Spleen (tissue), 11 donors: ENCODE data around the gene RCSD1. TPM values are rescaled to one million over a fixed set of nuclear protein-coding genes. Genes with fewer than 3 reads are reported as not detected.
"Not testable (repeated sequence)": the region's sequence is repeated elsewhere in the genome, so short reads cannot be mapped to it uniquely, and the experiment has no call there.

Experiments used
- DNase-seq: peaks from one replicate; pipeline ENCODE4 v3.0.0-alpha.2; 2020
- H3K27ac ChIP-seq, 8 donors: fragments of 200-600 bp; sonication (generic) in 7 of 8; 1 replicate in 4 of 8; 2 replicates in 4 of 8; pipeline versions ENCODE4 v1.5.0 to v1.8.0; 2016 to 2021; ENCODE audit warnings: inconsistent platforms in 4 of 8, mild to moderate bottlenecking in 4 of 8, moderate library complexity in 1 of 8
- H3K27me3 ChIP-seq, 7 donors: fragments of 200-600 bp; sonication (generic) in 6 of 7; replicated peaks in 1 of 7; 1 replicate in 4 of 7; 2 replicates in 3 of 7; pipeline versions ENCODE4 v1.5.0 to v1.8.0; 2016 to 2021; ENCODE audit warnings: inconsistent platforms in 3 of 7, mild to moderate bottlenecking in 1 of 7
- H3K36me3 ChIP-seq, 6 donors: fragments of 200-600 bp; sonication (generic) in 5 of 6; 1 replicate in 4 of 6; 2 replicates in 2 of 6; pipeline versions ENCODE4 v1.5.0 to v1.8.0; 2016 to 2021; ENCODE audit warnings: inconsistent platforms in 2 of 6
- H3K4me1 ChIP-seq, 6 donors: fragments of 200-600 bp; sonication (generic) in 5 of 6; 1 replicate in 3 of 6; 2 replicates in 3 of 6; pipeline versions ENCODE4 v1.5.0 to v1.8.0; 2016 to 2021; ENCODE audit warnings: inconsistent platforms in 3 of 6
- H3K4me3 ChIP-seq, 8 donors: fragments of 200-600 bp; sonication (generic) in 7 of 8; 1 replicate in 4 of 8; 2 replicates in 4 of 8; pipeline versions ENCODE4 v1.5.0 to v1.8.0; 2016 to 2021; ENCODE audit warnings: inconsistent platforms in 4 of 8, mild to moderate bottlenecking in 4 of 8, moderate library complexity in 2 of 8
- H3K9me3 ChIP-seq, 8 donors: fragments of 200-600 bp; sonication (generic) in 7 of 8; 1 replicate in 4 of 8; 2 replicates in 4 of 8; pipeline versions ENCODE4 v1.5.0 to v1.8.0; 2016 to 2021; ENCODE audit warnings: inconsistent platforms in 4 of 8
- CTCF ChIP-seq, 11 experiments: fragments of 200-600 bp in 7 of 11; fragments of 450-650 bp in 4 of 11; sonication (generic) in 4 of 11; IDR thresholded peaks in 8 of 11; conservative IDR thresholded peaks in 3 of 11; 1 replicate in 7 of 11; 2 replicates in 4 of 11; pipeline versions ENCODE4 v1.4.0 to v1.8.0; 2016 to 2021; ENCODE audit warnings: antibody characterized with exemption in 11 of 11, inconsistent platforms in 4 of 11, mild to moderate bottlenecking in 1 of 11
- POLR2A ChIP-seq, 3 donors: fragments of 450-650 bp; IDR thresholded peaks; one replicate each; pipeline ENCODE4 v1.5.1; 2017; ENCODE audit warnings: antibody characterized with exemption in 3 of 3, mild to moderate bottlenecking in 1 of 3
- POLR2AphosphoS5 ChIP-seq, 3 donors: sonication (generic); formaldehyde crosslinking; IDR thresholded peaks; one replicate each; pipeline ENCODE4 v1.5.1; 2017; ENCODE audit warnings: antibody characterized with exemption in 3 of 3
- WGBS, 5 donors: extraction: QIAGEN DNeasy Blood & Tissue Kit in 3 of 5; methylation state at CpG; one replicate each; pipeline versions ENCODE4 v1.1.5 to v1.1.7; 2013 to 2018; 5-methylcytosine and 5-hydroxymethylcytosine counted together
- intact Hi-C: fragments of 100-400 bp; cut with DNase I; formaldehyde crosslinking; loops from one replicate; pipeline ENCODE4 v1.15.0; 2023; ENCODE audit warnings: low total_unique reads
- polyA plus RNA-seq, 3 donors: library from polyadenylated mRNA; stranded (reverse); fragments of 200-250 nt; gene quantifications; one replicate each; pipeline ENCODE4 v1.2.1, GENCODE V29; 2013
- total RNA-seq, 7 donors: library from RNA; depleted of rRNA in 3 of 7; stranded (reverse); fragments of >200 nt in 3 of 7; fragmentation: NEBNext Ultra II Directional in 4 of 7; extraction: Animal tissue kit (Norgen Biotek cat#: 25700) in 4 of 7; gene quantifications; one replicate each; pipeline versions ENCODE4 v1.1.0 to v1.2.1, GENCODE V29; 2016 to 2021
- donor health status: healthy with polysubstance abuse.
- donor health status: DM: no; HTN: no; CAD: no; lungs with moderate emphysema.
- donor health status: DM: no; HTN: no; CAD: no.
- donor health status: Bipolar disorder and iron deficiency.
- donor health status: healthy.
- donor health status: DM: no; HTN: no; CAD: no.
- donor health status: DM: yes; HTN: yes; CAD: no.

Gene RCSD1
- total and polyA plus RNA-seq, 10 donors: 58.9 to 144 (median 107) TPM

GRCh38 chr1:167719715-167720421 is 89.8 kb downstream of the RCSD1 start:
- H3K9me3 ChIP-seq: not testable (repeated sequence)
- intact Hi-C loops: loop anchor here (5.0 to 10.0 kb wide), 2 partner anchors 82 to 215 kb away; partner anchors contain the start of genes DCAF6 and MPC2
- 73 to 80% (median 76%) methylated on average over 25 of the region's 25 CpGs for WGBS, 5 donors

GRCh38 chr1:167720965-167721616 is 91.1 kb downstream of the RCSD1 start:
- Histone ChIP-seq H3K9me3 (no peaks in the 10 kb centered on the region), H3K27me3 (no peaks in the 10 kb centered on the region), H3K4me3 (peak overlapping the region; percentile 75 to 98 (median 88)), H3K36me3 (no peaks in the 10 kb centered on the region), H3K27ac (peak overlapping the region; percentile 50 to 90 (median 86)), H3K4me1 (peaks cover 10 to 76% (median 49%) of the 10 kb centered on the region in 6 donors)
- 10 to 19% (median 14%) methylated on average over 13 of the region's 13 CpGs for WGBS, 5 donors
- intact Hi-C loops: loop anchor here (5.0 kb wide), 1 partner anchor 81 kb away; no protein-coding TSS in a partner anchor
- TF ChIP-seq POLR2A (IDR thresholded peaks at IDR 0.05): no peak
- peak in 1 of 3 donors; percentile 15 for TF ChIP-seq POLR2AphosphoS5 (IDR thresholded peaks at IDR 0.05)
- peak in 2 of 11 experiments; percentile 23 to 35 for TF ChIP-seq CTCF (IDR thresholded peaks at IDR 0.05 in 8 of 11, conservative IDR thresholded peaks at IDR 0.05 in 3 of 11)
- DNase-seq: no peak

More at GRCh38 chr1:167719715-167720421, 89.8 kb downstream of the RCSD1 start:
- not testable (repeated sequence) for H3K36me3 ChIP-seq, H3K4me3 ChIP-seq, H3K27me3 ChIP-seq, DNase-seq
- peak in 1 of 3 donors; percentile 28 for TF ChIP-seq POLR2AphosphoS5 (IDR thresholded peaks at IDR 0.05)
- Histone ChIP-seq H3K27ac (peak overlapping the region in 4 of 8 donors; percentile 84 to 90 (median 88)), H3K4me1 (peaks cover 10 to 82% (median 51%) of the 10 kb centered on the region in 6 donors)

GRCh38 chr1:167721617-167722151 is 91.7 kb downstream of the RCSD1 start, which contains the start of gene MPZL1:
Gene MPZL1 (plus strand): TSS chr1:167721982. CDS start chr1:167722152, 170 bp downstream.
- TF ChIP-seq POLR2A (IDR thresholded peaks at IDR 0.05): peak in 1 of 3 donors; percentile 16
- TF ChIP-seq POLR2AphosphoS5 (IDR thresholded peaks at IDR 0.05): peak; percentile 79 to 91 (median 90)
- TF ChIP-seq CTCF (IDR thresholded peaks at IDR 0.05 in 8 of 11, conservative IDR thresholded peaks at IDR 0.05 in 3 of 11): no peak
- peak within 1 kb of the TSS; percentile 50 to 90 (median 86) for H3K27ac ChIP-seq
- peak; percentile 97 for DNase-seq
- peaks cover 10 to 76% (median 53%) of the 10 kb centered on the region in 6 donors for H3K4me1 ChIP-seq
- H3K27me3 ChIP-seq: no peaks in the 10 kb centered on the region
- H3K9me3 ChIP-seq: no peaks in the 10 kb centered on the region
- no peaks in the 10 kb centered on the region for H3K36me3 ChIP-seq
- H3K4me3 ChIP-seq: peak within 1 kb of the TSS; percentile 75 to 98 (median 88)
- WGBS, 5 donors: 0 to 1% (median 0%) methylated on average over 25 to 52 of the region's 52 CpGs
- intact Hi-C loops: loop anchor here (5.0 kb wide), 1 partner anchor 81 kb away; no protein-coding TSS in a partner anchor

- Histone ChIP-seq H3K9me3 (no peaks in the 10 kb centered on the region), H3K27me3 (no peaks in the 10 kb centered on the region), H3K36me3 (no peaks in the 10 kb centered on the region), H3K4me3 (peak overlapping the region; percentile 75 to 98 (median 88)), H3K4me1 (peaks cover 10 to 77% (median 52%) of the 10 kb centered on the region in 6 donors), H3K27ac (peak overlapping the region; percentile 50 to 90 (median 86))
- TF ChIP-seq POLR2AphosphoS5 (IDR thresholded peaks at IDR 0.05) (no peak), POLR2A (IDR thresholded peaks at IDR 0.05) (no peak), CTCF (IDR thresholded peaks at IDR 0.05 in 8 of 11, conservative IDR thresholded peaks at IDR 0.05 in 3 of 11) (no peak)
- intact Hi-C loops: loop anchor here (5.0 kb wide), 1 partner anchor 80 kb away; no protein-coding TSS in a partner anchor
- DNase-seq: no peak
- 0 to 2% (median 1%) methylated on average over 8 to 52 of the region's 52 CpGs for WGBS, 5 donors
These were observed 92.3 kb downstream of the RCSD1 start for GRCh38 chr1:167722152-167722869.
